Lung microvascular endothelial cell (primary cell): Measurements from ENCODE around the gene KRTAP1-5. TPM values are rescaled to one million over a fixed set of nuclear protein-coding genes. Genes with fewer than 3 reads are reported as not detected.
"Not testable (repeated sequence)": the region's sequence is repeated elsewhere in the genome, so short reads cannot be mapped to it uniquely, and the experiment has no call there.

Experiments used
- DNase-seq, 2 donors: peaks; one replicate each; pipeline versions ENCODE4 v3.0.0 to v3.0.0-alpha.2; 2010; ENCODE audit warnings: low read depth in 2 of 2
- total RNA-seq: library from RNA; depleted of rRNA; stranded (reverse); fragments of >200 nt; gene quantifications from 2 replicates; pipeline ENCODE4 v1.2.1, GENCODE V29; 2014

Gene KRTAP1-5, protein sequence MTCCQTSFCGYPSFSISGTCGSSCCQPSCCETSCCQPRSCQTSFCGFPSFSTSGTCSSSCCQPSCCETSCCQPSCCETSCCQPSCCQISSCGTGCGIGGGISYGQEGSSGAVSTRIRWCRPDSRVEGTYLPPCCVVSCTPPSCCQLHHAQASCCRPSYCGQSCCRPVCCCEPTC
- not detected in 2 replicates for total RNA-seq

DNA sequence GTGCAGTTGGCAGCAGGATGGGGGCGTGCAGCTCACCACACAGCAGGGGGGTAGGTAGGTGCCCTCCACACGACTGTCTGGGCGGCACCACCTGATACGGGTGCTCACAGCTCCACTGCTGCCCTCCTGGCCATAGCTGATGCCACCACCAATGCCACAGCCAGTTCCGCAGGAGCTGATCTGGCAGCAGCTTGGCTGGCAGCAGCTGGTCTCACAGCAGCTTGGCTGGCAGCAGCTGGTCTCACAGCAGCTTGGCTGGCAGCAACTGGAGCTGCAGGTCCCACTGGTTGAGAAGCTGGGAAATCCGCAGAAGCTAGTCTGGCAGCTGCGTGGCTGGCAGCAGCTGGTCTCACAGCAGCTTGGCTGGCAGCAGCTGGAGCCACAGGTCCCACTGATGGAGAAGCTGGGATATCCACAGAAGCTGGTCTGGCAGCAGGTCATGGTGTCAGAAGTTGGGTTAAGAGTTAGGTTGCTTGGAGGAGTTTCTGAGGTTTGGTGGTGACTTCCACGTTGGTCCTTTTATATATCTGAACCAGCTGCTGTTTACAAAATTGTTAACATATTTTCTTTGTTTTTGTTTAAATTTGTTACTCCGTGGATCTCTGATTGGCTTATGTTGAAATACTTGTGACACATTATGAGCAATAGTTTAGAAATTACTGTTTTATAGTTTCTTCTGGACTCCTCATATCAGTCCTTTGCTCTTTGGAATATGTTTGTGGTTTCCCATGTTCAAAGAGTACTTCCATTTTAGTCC is at the start of gene KRTAP1-5:
Gene KRTAP1-5, minus strand, starts transcription at position 494 of the 757 bp plus-strand sequence. Its CDS starts 53 bp downstream, at position 441.
- DNase-seq = no peak

- no peak for DNase-seq
These were observed 49.8 kb upstream of the KRTAP1-5 start for GRCh38 chr17:41076788-41077187.

DNA sequence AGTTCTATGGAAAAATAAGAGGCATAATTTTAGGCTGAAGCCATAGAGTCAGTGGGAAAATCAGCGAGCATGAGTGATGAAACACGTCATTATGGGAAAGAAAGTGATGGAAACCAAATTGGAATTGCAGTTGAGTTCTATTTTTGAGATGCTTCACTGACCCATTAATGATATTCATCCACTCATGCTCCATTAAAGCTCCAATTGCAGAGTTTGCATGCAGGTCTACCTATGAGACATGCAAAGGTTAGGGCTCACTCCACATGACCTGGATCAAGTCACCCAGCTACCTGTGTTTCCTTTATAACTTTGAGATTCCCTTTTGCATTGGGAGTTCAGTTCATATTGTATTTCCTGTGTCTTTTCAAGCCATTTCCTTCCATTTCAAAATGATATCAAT is 46.7 kb upstream of the KRTAP1-5 start:
- no peak for DNase-seq

DNA sequence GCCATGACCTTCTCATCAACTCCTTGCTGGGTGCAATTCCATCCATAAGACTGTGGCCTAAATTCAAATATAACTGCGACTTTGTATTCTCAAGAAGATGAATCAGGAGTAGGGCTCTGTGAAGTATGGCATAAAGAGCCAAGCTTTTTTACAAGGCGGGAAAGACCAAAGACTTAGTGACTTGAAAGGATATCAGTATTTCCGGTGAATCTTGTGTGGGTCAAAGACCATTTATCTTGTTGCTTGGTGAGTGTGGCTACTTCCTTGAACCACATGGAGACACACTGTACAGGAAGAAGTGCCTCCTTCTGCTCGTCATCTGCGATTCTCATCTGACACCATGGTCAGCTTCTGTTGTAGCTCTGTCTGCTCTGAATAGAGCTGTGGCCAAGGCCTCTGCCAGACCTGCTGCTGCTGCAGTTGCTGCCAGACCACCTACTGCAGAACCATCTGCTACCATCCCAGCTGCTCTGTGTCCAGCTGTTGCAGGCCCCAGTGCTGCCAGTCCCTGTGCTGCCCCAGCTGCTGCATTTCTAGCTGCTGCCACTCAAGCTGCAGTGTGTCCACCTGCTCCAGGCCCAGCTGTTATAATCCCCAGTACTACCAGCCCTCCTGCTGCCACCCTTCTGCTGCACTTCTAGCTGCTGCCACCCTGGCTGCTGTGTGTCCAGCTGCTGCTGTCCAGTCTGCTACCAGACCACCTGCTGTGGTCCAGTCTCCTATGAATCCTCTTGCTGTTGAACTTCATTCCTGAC is 44.8 kb upstream of the KRTAP1-5 start:
- no peak for DNase-seq

DNA sequence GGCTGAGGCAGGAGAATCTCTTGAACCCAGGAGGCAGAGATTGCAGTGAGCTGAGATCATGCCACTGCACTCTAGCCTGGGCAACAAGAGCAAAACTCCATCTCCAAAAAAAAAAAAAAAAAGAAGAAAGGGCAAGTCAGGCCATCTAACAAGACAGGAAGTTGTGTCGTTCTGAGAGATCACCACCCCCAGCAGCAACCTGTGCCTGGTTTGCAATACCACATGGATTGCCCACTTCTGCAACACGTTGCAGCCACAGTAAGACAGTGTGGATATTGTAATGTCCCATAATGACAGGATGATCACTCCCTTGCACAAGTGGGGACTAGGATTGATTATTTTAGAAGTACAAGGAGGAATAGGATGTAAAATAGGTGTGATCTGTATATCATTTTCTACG is 42.0 kb upstream of the KRTAP1-5 start:
- no peak for DNase-seq

DNA sequence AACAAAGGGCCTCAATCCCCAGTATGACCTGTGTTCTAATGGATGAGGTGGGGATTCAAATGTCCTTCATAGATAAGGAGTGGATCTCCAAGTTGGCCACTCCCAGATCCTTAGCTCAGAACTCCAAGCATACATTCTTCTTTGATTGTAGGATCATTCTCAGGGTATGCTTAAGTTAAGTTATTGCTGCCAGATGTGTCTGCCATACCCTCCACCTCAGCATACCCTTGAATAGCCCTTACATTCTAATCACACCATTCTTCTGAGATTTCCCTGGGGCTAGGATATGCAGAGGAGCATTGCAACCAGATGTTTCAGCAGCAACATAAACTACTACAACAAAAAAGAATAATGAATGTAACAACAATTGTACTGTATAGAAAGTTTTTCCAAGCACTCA is 40.3 kb upstream of the KRTAP1-5 start:
- no peak for DNase-seq

DNA sequence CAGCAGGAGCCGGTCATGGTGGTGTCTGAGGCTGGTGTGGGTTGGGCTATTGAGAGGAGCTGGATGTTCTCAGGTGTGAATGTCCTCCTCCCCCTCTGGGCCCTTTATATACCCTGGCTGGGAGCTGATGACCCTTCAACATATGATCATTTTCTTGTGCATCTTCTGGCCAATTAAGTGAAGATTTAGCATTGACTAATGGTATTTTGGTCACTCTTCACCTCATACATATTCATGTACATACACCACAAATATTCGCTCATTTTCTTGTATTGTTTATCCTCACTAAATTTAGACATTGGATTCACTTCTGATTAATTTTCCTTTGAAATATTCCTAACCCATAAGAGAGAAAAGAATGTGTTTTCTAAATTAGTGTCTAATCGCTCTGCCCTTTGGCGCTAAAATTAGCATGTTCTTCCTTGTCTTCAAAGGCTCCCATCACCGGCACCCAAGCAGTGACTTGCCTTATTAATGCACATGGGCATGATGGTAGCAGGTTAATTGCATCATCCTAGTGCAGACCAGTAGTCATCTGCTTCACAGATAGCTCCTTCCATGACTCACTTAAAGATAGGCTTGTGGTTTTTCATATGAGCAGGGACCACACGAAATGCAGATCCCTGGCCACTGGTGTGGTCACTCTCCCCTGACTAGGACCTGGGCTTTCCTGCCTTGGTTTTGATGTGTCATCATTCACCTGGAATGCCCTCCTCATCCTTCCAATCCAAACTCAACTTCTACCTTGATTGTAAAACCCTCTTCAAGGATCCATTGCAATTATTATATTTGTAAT is 39.0 kb upstream of the KRTAP1-5 start, which contains the start of gene KRTAP2-4:
Gene KRTAP2-4, minus strand, starts transcription at position 51 of the 796 bp plus-strand sequence. Its CDS starts 34 bp downstream, at position 17.
- DNase-seq = no peak

DNA sequence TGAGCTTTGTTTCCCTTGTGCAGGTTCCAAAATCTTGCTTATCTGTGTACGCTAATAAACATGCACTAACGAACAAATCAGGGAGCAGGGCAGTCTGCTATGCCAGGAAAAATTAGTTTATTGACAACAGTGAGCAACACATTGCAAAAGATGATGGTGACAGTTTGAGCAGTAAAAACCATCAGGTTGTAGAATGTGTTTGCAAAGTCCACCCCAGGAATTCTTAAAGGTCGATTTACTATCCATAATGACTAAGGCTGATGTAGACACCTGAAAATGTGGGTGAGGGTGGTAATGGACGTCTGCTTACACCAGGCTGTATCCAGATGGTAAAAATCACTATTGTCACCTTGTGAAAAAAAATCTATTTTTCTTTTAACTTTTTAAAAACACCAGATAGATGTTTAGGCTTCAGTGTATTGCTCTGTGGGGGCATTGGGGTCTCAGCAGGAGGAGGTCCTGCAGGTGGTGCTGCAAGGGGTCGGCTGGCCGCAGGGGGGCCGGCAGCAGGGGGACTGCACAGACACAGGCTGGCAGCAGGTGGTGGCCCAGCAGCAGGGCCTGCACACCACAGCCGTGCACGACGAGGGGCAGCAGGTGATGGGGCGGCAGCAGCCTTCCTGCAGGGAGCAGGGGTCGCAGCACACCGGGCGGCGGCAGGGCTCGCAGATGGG is 38.1 kb upstream of the KRTAP1-5 start:
- DNase-seq = not testable (repeated sequence)

DNA sequence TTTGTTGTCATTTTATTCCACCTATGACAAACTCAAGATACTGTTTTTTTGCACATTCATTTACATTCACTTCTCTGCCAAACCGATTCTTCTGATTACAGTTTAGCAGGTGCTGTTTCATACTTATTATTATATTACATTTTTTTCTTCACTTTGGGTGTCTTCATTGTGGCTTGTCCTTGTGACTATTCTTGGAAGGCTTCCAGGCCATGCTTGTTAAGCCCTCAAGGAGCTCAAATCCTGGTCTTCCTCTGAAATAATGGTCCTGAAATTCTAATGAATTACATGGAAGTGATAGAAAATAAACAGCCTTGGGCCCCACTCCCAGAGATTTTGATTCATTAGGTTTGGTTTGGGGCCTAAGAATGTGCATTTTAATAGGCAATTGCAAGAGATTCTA is 37.3 kb upstream of the KRTAP1-5 start:
- DNase-seq = no peak

- DNase-seq = no peak
These were observed 36.4 kb upstream of the KRTAP1-5 start for GRCh38 chr17:41063449-41063848.

- no peak for DNase-seq
These were observed 35.0 kb upstream of the KRTAP1-5 start for GRCh38 chr17:41061964-41062363.

GRCh38 chr17:41060052-41060604 is 33.1 kb upstream of the KRTAP1-5 start, which contains the start of gene KRTAP2-3:
Gene KRTAP2-3 (minus strand): TSS chr17:41060114. CDS start chr17:41060050, 64 bp downstream.
- peak in 1 of 2 donors; percentile 12 for DNase-seq

- DNase-seq = not testable (repeated sequence)
These were observed 32.5 kb upstream of the KRTAP1-5 start for GRCh38 chr17:41059276-41060051.

DNA sequence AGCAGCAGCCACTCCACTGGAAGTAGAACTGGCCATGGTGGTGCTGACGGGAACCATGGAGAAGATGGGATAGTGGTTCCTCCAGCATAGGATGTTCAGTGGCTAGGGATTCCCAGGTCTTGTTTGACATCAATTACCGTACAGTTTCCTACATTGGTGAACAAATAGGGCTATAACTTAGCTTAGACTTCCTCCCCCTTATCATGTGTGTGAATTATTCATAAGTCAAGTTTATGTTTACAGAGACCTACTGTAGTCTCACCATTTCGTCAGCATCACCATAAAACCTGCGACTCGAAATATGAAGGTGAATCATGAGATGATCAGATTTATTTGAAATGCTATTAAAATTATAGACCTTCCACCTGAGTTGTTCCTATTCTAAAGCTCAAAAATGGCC is 31.7 kb upstream of the KRTAP1-5 start:
- DNase-seq = no peak

DNA sequence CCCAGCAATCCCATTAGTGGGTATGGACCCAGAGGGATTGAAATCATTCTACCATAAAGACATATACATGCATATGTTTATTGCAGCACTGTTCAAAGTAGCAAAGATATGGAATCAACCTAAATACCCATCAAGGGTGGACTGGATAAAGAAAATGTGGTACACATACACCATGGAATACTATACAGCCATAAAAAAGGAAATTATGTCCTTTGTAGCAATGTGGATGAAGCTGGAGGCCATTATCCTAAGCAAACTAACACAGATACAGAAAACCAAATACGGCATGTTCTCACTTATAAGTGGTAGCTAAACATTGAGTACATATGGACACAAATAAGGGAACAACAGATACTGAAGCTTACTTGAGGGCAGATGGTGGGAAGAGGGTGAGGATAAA is 30.5 kb upstream of the KRTAP1-5 start:
- no peak for DNase-seq

GRCh38 chr17:41055130-41055529 is 28.1 kb upstream of the KRTAP1-5 start, which contains the start of gene KRTAP2-2:
Gene KRTAP2-2 (minus strand): TSS chr17:41055230. CDS start chr17:41055211, 19 bp downstream.
- DNase-seq = not testable (repeated sequence)

DNA sequence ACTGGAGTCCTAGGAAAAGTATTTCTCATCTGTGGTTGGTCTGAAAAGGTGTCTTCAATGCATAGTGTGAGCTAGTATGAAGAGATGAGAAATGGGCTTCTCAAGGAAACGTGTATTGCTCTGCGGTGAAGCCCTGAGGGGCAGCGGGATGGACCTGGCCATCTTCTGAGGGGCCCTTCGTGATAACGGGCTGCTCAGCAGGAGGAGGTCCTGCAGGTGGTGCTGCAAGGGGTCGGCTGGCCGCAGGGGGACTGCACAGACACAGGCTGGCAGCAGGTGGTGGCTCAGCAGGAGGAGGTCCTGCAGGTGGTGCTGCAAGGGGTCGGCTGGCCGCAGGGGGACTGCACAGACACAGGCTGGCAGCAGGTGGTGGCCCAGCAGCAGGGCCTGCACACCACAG is 27.5 kb upstream of the KRTAP1-5 start:
- DNase-seq = not testable (repeated sequence)

DNA sequence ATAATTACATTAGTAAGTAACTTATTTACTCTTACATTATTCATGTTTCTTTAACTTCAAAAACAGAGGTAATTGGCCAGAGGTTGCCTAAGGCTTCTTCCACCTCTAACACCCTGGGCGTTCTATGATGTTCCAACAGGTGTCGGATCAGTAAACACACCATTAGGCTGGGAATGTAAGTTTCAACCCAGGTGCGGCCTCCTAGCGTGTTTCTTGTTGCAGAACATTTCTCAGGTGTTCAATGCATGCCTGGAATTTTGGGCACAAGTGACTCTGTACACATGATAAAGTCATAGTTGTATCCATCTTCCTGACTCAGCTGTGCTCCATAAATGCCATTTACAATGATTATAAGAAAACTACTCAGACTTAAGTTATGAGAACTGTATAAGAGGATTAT is 27.0 kb upstream of the KRTAP1-5 start:
- no peak for DNase-seq

DNA sequence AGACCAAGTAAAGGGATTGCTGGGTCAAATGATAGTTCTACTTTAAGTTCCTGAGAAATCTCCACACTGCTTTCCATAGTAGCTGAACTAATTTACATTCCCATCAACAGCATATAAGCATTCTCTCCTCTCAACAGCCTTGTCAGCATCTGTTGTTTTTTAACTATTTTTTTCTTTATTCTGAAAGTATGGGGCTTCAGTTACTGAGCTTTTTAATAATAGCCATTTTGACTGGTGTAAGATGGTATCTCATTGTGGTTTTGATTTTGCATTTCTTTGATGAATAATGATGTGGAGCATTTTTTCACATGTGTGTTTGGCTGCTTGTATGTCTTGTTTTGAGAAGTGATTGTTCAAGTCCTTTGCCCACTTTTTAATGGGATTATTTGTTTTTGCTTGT is 25.6 kb upstream of the KRTAP1-5 start:
- DNase-seq = no peak

- peak in 1 of 2 donors; percentile 28 for DNase-seq
These were observed 22.1 kb upstream of the KRTAP1-5 start for GRCh38 chr17:41049110-41049509.
